ENCODE data around the gene CD164.

- TF ChIP-seq CTCF (IDR thresholded peaks at IDR 0.05) (no peak), POLR2A (IDR thresholded peaks at IDR 0.05) (no peak), EP300 (IDR thresholded peaks at IDR 0.05) (no peak)
Observed at GRCh38 chr6:109396046-109396718, 13.9 kb upstream of the CD164 start.

All from tibial nerve (tissue), 4 donors.